ENCODE measurements around the gene FDX2. TPM values are rescaled to one million over a fixed set of nuclear protein-coding genes. Genes with fewer than 3 reads are reported as not detected.

FDX2 gene
- total RNA-seq, 1 experiment from 2014 or later: 21.0 TPM

DNA sequence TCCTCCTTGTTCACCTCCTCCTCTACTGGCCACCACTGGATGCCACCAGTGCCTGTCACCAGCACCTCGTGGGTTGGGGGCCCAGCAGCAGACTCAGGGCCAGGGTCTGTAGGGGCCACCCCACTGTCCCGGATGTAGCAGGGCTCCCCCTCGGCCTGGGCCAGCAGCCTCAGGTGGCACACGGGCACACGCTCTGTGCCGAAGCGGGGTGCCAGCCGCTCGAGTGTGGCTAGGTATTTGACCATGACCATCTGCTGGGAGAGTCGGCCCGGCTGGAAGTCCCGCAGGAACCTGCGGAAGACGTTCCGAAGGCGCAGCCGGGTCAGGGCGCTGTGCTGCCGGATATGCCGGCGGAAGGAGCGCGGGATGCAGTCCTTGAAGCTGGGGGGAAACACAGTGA, 49.7 kb upstream of the FDX2 start:
- ChIA-PET CTCF (no interaction called here), POLR2A (no interaction called here), RAD21 (ENCODE audit: low non-redundant PET in 1 of 2, low total read pairs in 2 of 2, uncharacterized antibody in 2 of 2, unreplicated experiment in 2 of 2) (no interaction called here)
- Histone ChIP-seq H3K4me3 (replicated peaks in 1 of 2; ENCODE audit: low read depth in 1 of 2, low read length in 2 of 2) (no peak overlapping the region), H2AFZ (ENCODE audit: low read depth, low read length, poor library complexity, severe bottlenecking) (no peak overlapping the region), H4K20me1 (ENCODE audit: insufficient read depth) (no peaks in the 10 kb centered on the region), H3K36me3 (ENCODE audit: control insufficient read depth in 1 of 2, insufficient read depth in 2 of 2, low read length in 2 of 2) (peaks cover 17 to 23% of the 10 kb centered on the region in 2 experiments; a peak in 3 of 4 replicates), H3K9ac (ENCODE audit: low read length) (no peak overlapping the region), H3K9me3 (ENCODE audit: control insufficient read depth in 1 of 2, insufficient read depth in 1 of 2, low read depth in 1 of 2, low read length in 2 of 2) (peaks cover 0 to 3% of the 10 kb centered on the region in 2 experiments; a peak in 1 of 4 replicates), H3K27ac (ENCODE audit: low read depth, low read length) (no peak overlapping the region), H3K79me2 (ENCODE audit: insufficient read depth, low read length) (no peaks in the 10 kb centered on the region), H3K27me3 (ENCODE audit: insufficient read depth, low read length) (no peaks in the 10 kb centered on the region), H3K9me2 (ENCODE audit: insufficient read depth) (no peaks in the 10 kb centered on the region), H3K4me2 (ENCODE audit: low read length) (no peak overlapping the region), H3K4me1 (ENCODE audit: control insufficient read depth in 1 of 2, insufficient read depth in 2 of 2, low read length in 2 of 2) (no peaks in the 10 kb centered on the region)
- intact Hi-C loops (cut with micrococcal nuclease): no loop called here
- TSS peak; percentile 44 for BruUV-seq (replicated peaks)
- DNase-seq (ENCODE audit: low read depth, low spot score) (no peak), ATAC-seq (no peak)
- TF ChIP-seq ZBTB33 (IDR thresholded peaks at IDR 0.05; ENCODE audit: extremely low read depth, insufficient replicate concordance, low read length): no peak
- TF ChIP-seq RAD21 (IDR thresholded peaks at IDR 0.05; ENCODE audit: low read depth): no peak
- TF ChIP-seq FOSL1 (IDR thresholded peaks at IDR 0.05; ENCODE audit: low read depth): no peak
- TF ChIP-seq CEBPB (IDR thresholded peaks at IDR 0.05; ENCODE audit: low read depth): no peak
- no peak for TF ChIP-seq EGR1 (IDR thresholded peaks at IDR 0.05; ENCODE audit: low read depth)
- no peak for TF ChIP-seq JUND (IDR thresholded peaks at IDR 0.05)

DNA sequence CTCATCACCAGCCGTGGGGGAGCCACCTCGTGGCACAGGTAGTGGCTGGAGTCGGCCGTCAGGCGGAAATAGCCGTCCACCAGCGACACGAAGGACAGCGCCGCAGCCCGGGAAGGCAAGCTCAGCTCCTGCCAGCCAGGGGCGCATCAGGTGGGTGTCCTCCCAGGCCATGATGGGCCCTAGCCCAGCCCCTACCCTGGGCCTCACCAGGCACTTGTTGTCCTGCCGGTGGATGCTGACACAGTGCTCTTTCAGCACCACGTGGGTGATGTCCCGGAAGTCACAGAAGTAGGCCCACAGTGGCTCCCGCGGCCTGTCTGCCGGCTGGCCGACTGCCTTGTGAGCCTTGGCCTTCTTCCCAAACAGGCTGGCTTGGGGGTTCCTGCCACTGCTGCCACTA, 48.8 kb upstream of the FDX2 start:
- ChIA-PET CTCF (no interaction called here), RAD21 (ENCODE audit: low non-redundant PET in 1 of 2, low total read pairs in 2 of 2, uncharacterized antibody in 2 of 2, unreplicated experiment in 2 of 2) (no interaction called here)
- TF ChIP-seq CEBPB (IDR thresholded peaks at IDR 0.05; ENCODE audit: low read depth): no peak
- no peak for TF ChIP-seq SIN3A (IDR thresholded peaks at IDR 0.05; ENCODE audit: low read depth)
- TF ChIP-seq JUND (IDR thresholded peaks at IDR 0.05): no peak
- no peak for TF ChIP-seq CBX3 (IDR thresholded peaks at IDR 0.05; ENCODE audit: low read depth)
- no peak for TF ChIP-seq EGR1 (IDR thresholded peaks at IDR 0.05; ENCODE audit: low read depth)
- TF ChIP-seq ATF3 (IDR thresholded peaks at IDR 0.05): no peak
- TF ChIP-seq YY1 (IDR thresholded peaks at IDR 0.05; ENCODE audit: extremely low read depth, insufficient replicate concordance, low read depth, low read length): no peak
- TF ChIP-seq RAD21 (IDR thresholded peaks at IDR 0.05; ENCODE audit: low read depth): no peak
- TF ChIP-seq FOSL1 (IDR thresholded peaks at IDR 0.05; ENCODE audit: low read depth): no peak
- TF ChIP-seq EZH2phosphoT487 (IDR thresholded peaks at IDR 0.05; ENCODE audit: borderline replicate concordance): no peak
- TF ChIP-seq POLR2AphosphoS5 (IDR thresholded peaks at IDR 0.05; ENCODE audit: low read depth, low read length): no peak
- no peak for TF ChIP-seq ELF1 (IDR thresholded peaks at IDR 0.05; ENCODE audit: borderline replicate concordance, low read depth)
- no peak for TF ChIP-seq SRF (IDR thresholded peaks at IDR 0.05; ENCODE audit: low read depth)
- TF ChIP-seq TCF7L2 (IDR thresholded peaks at IDR 0.05; ENCODE audit: borderline replicate concordance, extremely low read depth, insufficient read depth, insufficient read length): no peak
- TF ChIP-seq, protein P1, sequence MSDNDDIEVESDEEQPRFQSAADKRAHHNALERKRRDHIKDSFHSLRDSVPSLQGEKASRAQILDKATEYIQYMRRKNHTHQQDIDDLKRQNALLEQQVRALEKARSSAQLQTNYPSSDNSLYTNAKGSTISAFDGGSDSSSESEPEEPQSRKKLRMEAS (IDR thresholded peaks at IDR 0.05): no peak
- no peak for TF ChIP-seq ZBTB33 (IDR thresholded peaks at IDR 0.05; ENCODE audit: extremely low read depth, insufficient replicate concordance, low read length)

More for the DNA sequence above, 48.8 kb upstream of the FDX2 start:
- peaks cover 0 to 3% of the 10 kb centered on the region in 2 experiments; a peak in 1 of 4 replicates for H3K9me3 ChIP-seq (ENCODE audit: control insufficient read depth in 1 of 2, insufficient read depth in 1 of 2, low read depth in 1 of 2, low read length in 2 of 2)
- no peaks in the 10 kb centered on the region for H3K9me2 ChIP-seq (ENCODE audit: insufficient read depth)
- POLR2A ChIA-PET: no interaction called here
- H3K9ac ChIP-seq (ENCODE audit: low read length): no peak overlapping the region
- H3K79me2 ChIP-seq (ENCODE audit: insufficient read depth, low read length): no peaks in the 10 kb centered on the region
- intact Hi-C loops (cut with micrococcal nuclease): no loop called here
- H2AFZ ChIP-seq (ENCODE audit: low read depth, low read length, poor library complexity, severe bottlenecking): no peak overlapping the region
- DNase-seq (ENCODE audit: low read depth, low spot score) (no peak), ATAC-seq (no peak)
- peaks cover 17 to 23% of the 10 kb centered on the region in 2 experiments; a peak in 3 of 4 replicates for H3K36me3 ChIP-seq (ENCODE audit: control insufficient read depth in 1 of 2, insufficient read depth in 2 of 2, low read length in 2 of 2)
- H3K27ac ChIP-seq (ENCODE audit: low read depth, low read length): no peak overlapping the region
- H3K4me3 ChIP-seq (replicated peaks in 1 of 2; ENCODE audit: low read depth in 1 of 2, low read length in 2 of 2): no peak overlapping the region
- no peak overlapping the region for H3K4me2 ChIP-seq (ENCODE audit: low read length)
- H3K27me3 ChIP-seq (ENCODE audit: insufficient read depth, low read length): no peaks in the 10 kb centered on the region
- H4K20me1 ChIP-seq (ENCODE audit: insufficient read depth): no peaks in the 10 kb centered on the region
- no peaks in the 10 kb centered on the region for H3K4me1 ChIP-seq (ENCODE audit: control insufficient read depth in 1 of 2, insufficient read depth in 2 of 2, low read length in 2 of 2)
- BruUV-seq (replicated peaks): no TSS peak
